GM23248 (cell line): ENCODE measurements around the gene CAMK2D.

ENCODE experiments used
- EZH2 ChIP-seq: fragments of 200-600 bp; sonication (generic); IDR thresholded peaks from 2 replicates; pipeline ENCODE4 v1.6.1; 2018; ENCODE audit warnings: antibody characterized with exemption, mild to moderate bottlenecking; ENCODE audit not compliant: insufficient read depth, poor library complexity, severe bottlenecking
- EZH2phosphoT487 ChIP-seq: fragments of 200-600 bp; sonication (generic); IDR thresholded peaks from 2 replicates; pipeline ENCODE4 v1.6.1; 2018; ENCODE audit warnings: antibody characterized with exemption, moderate library complexity, mild to moderate bottlenecking, low read depth; ENCODE audit not compliant: insufficient read depth

DNA sequence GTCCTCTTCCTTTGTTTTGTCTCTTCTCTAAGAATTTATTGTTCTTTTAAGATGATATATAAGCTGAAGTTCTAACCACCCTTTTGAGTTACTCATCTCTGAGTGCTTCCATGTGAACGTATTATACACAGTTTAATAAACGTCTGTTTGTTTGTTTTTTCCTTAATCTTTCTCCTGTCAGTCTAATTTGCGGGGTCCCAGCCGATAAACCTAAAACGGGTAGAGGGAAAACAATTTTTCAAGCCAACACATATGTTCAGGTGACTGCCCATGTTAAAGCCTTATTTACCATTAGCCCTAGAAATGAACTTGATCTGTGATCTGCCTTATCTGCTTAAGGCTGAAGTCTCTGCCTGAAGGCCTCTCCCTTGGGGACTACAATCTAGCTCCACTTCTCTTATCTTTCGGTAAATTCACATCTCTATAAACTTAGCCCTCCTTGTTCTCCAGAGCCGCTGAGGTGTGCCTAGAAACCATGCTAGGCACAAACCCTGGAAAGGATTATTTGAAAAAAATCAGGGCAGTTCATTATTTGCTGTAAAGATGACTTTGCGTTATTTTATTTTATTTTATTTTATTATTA, 158.8 kb downstream of the CAMK2D start:
- TF ChIP-seq EZH2phosphoT487 (no peak), EZH2 (no peak)
